Activated CD4-positive, alpha-beta T cell treated with anti-CD3 and anti-CD28 coated beads for 24 hours (primary cell): ENCODE data around the gene EFTUD2.

ENCODE experiments used
- DNase-seq, 2 donors: peaks; one replicate each; pipeline ENCODE4 v3.0.0-alpha.2; 2020; ENCODE audit warnings: low read depth in 2 of 2

Gene EFTUD2

DNA sequence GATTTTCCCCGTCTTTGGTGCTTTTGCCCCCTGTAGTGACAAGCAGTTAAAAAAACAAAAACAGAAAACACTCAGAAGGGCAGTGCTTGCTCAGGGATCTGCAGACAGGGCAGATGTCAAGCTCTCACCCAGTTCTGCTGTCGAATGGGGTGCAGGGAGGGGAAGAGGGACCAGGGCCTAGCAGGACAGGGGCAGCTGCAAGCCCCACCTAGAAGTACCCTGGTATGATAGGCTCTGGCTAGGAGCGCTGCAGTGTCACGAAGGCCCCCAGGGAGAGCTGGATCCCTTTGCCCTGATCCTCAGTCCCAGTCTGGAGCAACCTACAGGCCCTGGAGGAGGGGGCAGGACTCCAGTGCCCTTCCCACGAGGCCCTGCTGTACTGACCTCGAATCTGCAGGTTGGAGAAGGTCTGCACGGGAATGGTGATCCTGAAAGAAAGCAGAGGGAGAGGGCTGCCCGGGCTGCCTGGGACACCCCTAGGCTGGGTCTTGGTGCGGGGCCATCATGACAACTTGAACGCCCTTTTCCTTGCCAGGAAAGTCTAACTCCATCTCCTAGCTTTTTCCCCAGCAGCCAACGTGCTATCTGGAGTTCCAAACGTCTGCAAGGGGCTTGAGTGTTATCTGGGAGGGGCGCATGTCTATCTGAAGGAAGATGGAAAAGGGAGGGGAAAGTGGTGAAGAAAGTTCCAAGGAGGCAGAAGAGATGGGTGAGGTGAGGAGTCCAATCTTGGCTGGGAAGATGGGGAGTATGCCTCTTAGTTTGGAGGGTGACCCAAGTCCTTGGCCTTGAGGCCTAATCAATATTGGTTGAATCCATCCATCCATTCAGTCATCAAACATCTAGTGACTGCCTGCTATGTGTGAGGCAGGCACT is 11.2 kb upstream of the EFTUD2 start:
- no peak for DNase-seq

DNA sequence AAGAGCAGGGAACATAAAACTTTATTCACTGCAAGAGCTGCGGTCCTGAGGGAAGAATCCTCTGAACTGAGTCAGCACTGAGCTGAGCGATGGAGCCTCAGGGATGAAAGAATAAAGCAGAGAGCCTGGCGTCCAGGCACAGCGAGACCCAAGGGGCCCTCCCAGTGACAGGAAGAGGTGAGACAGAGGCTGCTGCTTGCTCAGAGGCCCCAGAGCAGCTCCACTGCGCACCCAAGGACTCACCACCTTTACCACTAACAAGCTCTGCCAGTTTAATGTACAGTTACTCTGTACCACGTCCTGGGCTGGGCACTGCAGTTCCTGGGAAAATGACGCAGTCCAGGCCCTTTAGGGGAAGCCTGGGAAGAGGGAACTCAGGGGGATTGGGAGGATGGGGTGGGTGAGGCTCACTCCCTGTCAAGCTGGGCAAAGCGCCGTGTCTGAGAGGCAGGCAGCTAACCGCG is 10.5 kb upstream of the EFTUD2 start:
- DNase-seq, result no peak

DNA sequence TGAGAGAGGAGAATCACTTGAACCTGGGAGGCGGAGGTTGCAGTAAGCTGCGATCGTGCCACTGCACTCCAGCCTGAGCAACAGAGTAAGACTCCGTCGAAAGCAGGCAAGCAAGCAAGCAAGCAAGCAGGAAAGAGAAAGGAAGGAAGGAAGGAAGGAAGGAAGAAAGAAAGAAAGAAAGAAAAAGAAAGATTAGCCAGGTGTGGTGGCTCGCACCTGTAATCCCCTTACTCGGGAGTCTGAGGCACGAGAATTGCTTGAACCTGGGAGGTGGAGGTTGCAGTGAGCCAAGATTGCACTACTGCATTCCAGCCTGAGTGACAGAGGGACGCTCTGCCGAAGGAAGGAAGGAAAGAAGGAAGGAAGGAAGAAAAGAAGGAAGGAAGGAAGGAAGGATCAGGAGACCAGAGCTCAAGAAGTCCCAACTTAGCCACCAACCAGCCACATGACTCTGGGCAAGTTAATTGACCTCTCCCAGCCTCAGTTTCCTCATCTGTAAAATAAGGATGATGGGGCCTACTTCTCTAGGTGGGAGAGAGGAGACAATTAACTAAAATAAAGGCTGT is 9.6 kb upstream of the EFTUD2 start:
- DNase-seq, result no peak

DNA sequence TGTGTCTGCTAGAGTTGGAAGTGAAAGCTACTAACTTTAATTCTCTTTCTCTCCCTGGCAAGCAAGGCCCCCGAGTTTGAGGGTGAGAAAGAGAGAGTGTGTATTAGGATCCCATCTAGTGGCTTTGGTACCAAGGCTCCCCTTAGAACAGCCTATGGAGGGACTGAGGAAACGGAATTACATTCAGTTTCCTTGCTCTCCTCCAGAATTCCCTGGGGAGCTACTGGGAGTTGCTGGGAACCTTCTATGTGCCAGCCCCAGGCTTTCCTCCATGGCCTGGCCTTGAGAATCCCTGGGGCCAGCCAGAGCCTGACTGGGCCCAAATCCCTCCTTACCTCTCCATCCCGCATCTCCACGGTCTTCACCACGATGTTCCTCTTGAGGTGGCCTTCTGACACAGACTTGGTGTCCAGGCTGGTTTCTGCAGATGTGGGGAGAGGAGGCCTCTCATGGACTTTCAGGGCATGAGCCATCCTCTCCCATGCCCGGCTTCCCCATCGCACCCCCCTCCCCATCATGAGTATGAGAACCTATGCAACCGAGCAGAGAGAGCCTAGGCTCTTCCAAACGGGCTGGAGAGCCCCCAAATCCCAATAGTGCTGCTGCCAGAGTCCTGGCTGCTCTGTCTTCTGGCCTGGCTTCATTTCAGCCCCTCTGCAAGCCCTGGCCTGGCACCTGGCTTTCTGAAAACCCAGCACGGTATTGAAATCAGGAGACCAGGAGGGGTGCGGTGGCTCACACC is 8.7 kb upstream of the EFTUD2 start:
- DNase-seq, result no peak

DNA sequence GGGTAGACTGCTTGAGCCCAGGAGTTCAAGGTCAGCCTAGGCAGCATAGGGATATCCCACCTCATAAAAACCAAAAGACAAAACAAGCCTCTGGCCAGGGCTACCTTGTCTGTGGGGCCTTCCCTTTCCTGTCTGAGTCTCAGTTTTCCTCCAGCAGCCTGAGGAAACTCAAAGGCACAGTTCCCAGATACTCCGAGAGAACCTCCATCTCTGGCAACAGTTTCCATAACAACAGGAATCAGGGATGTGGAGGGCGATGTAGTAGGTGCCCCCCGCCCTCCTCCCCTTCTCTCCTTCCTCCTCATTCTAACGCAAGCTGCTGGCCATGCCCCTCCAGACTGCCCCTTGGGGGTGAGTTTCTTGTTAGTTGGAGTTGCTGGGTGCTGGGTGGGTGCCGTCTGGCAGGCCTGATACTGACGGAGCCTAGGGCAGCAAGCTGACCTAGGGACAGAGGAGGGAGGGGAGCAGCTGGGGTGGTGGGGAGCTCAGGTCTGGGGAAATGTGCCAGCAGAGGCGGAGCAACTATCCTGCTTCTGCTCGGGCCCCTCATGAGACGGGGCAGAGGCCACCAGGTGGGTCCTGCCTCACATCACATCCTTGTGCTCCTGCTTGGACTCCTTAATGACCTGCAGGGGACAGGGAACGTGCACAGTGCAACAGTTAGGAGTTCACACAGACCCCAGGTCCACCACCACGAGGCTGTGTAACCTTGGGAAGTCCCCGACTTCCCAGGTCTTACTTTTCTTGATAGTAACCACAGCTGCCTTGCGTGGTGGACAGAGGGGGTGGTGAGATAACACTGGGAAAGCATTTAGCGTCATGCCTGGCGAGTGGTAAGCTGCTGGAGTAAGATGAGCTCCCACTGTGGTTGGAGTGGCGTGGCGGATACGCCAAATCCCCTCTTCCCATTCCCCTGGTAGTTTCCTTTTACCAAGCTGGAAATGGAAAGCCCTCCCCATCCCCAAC is 7.8 kb upstream of the EFTUD2 start:
- no peak for DNase-seq

DNA sequence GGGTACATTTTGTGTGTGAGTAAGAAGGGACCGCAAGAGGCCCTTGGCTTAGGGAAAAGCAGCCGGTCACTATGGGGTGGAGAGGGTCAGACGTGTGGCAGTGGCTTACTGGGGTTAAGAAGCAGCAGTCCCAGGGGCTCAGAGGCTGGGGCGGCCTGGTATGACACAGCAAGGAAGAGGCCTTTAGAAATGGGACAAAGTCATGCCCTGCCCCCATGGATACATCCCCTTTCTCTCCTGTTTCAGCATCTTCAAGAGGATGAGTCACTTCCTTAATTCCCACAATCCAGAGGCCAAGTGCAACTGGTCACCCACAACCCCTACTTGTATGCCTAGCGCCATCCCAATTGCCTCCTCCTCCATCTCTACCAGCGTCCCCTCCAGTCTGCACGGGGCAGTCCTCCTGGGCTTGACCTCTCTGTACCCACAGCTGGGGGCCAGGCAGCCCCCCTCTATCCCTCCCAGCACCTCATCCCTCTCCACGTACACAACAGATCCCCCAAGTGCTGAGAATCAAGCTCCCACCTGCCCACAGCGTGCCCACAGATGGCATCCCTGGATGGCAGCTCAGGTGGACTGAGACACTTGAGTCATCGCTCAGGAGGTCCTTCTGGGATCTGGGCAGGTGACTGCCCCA is 6.9 kb upstream of the EFTUD2 start:
- no peak for DNase-seq

DNA sequence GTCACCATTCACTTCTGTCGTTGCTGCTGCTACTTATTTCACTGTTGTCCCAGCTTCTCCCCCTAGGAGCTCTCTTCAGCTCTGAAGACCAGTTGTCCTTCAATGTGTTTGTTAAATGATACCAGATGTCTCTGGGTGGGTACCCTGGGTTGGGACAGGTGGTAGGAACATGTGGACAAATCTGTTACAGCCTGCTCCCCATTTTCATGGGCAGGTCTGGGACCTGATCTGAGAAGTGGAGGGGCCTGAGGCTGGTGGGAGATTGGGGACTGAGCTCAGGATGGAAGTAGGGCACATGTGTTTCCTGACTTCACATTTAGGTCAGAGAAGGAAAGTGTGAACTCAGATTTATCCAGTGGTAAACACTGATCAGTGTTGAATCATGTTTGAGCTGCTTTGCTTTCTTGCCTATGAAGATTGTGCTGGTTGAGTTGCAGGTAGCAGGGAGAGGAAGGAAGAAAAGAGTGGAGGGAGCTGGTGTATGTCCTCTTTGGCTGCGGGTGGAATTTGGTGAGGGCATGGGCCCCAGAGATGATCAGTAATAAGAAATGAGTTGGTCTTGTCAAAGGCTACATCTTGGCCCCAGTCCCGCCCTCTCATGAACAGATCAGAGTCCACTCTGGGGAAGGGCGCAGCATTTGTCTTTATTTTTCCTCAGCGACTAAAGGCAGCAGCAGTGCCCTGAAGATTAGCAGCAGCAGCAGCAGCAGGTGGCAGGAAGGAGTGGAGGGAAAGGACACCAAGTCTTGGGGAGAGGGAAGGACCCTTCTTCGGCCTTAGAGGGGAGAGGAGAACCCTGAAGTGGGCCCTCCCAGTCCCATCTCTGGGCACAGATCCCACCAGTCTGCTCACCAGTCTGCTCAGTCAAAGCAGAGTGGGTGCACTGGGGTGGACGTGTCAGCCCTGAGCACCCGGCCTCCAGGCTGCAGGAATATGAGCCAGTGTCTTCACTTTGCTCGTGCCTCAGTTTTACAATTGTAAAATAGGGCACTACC is 6.1 kb upstream of the EFTUD2 start:
- no peak for DNase-seq

DNA sequence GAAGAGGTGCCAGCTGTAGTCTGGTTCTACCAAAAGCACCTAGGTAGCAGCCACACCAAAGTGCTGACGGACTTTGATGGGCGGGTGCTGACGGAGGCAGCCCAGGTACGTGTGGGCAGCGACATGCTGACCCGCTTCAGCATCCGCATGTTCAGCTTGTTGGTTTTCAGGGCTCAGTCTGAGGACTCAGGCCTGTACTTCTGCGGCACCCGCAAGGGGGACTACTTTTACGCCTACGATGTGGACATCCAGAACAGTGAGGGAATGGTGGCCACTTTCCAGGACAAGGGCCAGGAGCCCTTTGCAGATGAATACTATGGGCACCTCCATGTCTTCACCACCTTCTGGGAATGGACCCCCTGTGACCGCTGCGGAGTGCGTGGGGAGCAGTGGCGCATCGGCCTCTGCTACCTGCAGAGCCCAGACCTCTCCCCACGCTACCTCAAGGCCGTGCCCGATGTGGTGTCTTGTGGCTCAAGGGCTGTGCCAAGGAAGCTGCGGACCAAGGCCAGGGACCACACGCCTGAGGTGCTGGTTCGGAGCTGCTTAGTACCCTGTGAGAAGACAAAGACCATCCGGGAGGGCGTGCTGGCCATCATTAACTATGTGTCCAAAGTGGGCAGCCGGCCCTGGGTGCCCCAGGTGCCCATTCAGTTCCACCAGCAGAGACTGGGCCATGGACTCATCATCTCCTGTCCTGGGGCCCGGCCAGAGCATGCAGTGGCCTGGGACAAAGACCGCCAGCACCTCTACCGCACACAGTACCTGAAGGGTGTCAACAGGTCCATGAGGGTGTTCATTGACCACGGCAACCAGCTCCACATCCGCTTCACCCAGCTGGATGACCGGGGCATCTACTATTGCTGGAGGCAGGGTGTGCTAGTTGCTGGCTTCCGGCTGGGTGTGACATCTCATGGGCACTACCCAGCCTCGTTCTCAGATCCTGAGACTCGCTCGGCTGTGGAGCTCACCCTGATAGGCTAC is 5.0 kb upstream of the EFTUD2 start:
- DNase-seq, result no peak

DNA sequence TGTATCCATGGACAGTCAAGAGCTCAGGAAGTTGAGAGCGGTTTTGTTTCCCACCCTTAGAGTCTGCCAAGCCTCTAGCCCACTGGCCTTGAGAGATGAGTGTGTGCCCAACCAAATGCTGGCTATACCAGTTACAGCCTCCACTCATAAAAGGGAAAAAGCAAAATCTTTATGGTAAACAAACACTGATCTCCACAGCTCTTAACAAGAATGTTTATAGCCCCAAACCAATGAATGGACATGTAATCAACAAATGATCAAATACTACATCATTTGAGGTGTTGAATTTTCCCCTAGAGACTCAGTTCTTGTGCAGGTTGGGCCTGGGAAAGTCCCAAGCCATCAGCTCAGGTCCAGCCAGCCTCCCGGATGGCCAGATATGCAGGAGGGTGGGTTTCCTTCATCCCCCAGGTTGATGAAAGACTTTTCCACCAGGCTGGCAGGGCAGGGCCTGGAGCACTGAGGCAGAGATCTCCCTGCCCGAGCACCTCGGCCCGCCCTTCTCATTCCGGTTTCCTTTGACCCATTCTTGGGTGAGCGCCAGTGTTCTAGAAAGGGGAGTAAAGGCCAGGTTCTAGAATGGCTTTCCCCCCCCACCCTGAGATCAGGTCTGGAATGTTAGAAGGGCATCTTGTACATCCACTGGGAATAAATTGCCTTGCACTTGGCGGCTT is 3.9 kb upstream of the EFTUD2 start:
- no peak for DNase-seq

DNA sequence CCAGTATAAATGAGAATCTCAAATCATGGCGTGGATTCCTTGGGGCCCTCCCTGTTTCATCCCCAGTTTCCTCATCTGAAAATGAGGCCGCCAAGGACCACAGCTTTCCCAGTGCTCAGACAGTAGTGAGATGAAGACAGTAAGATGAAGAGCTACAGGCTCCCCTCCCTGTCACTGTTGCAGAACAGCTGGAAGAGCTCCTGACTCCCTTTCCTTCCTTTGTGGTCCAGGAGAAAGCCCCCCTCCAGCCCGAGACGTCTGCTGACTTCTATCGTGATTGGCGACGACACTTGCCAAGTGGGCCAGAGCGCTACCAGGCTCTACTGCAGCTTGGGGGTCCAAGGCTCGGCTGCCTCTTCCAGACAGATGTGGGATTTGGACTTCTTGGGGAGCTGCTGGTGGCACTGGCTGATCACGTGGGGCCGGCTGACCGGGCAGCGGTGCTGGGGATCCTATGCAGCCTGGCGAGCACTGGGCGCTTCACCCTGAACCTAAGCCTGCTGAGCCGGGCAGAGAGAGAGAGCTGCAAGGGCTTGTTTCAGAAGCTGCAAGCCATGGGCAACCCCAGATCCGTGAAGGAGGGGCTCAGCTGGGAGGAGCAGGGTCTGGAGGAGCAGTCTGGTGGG is 3.0 kb upstream of the EFTUD2 start:
- DNase-seq, result no peak

DNA sequence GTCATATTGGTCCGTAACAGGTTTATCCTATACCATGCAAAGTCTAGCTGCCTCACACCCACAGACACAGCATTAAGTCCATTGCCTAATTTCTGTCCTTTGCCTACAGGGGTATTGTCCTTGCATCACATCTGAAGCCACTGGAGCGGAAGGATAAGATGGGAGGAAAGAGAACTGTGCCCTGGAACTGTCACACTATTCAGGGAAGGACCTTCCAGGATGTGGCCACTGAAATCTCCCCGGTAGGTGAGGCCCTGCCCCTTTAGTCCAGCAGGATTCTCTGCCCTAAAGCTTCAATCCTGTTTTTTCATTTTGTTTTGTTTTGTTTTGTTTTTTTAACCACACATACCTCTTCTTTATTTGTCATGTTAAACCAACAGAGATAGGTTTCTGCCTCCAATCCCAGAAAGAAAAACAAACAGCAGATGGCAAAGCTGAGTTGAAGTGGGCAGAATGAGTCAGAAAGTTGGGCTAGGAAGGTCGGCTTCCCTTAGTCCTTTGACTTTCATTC is 2.2 kb upstream of the EFTUD2 start:
- no peak for DNase-seq

DNA sequence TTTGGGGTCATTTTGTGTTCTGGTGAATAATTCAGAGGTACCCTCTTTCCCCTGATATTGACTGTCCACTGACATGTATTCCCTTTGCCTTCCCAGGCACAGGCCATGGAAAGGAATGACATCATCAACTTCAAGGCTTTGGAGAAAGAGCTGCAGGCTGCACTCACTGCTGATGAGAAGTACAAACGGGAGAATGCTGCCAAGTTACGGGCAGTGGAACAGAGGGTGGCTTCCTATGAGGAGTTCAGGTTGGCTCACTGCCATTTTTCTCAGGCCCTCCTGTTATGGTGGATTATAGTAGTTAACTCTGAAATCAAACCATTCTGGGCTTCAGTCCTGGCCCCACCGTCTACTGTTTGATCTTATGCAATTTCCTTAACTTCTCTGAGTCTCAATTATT is 1.6 kb upstream of the EFTUD2 start:
- DNase-seq, result no peak

DNA sequence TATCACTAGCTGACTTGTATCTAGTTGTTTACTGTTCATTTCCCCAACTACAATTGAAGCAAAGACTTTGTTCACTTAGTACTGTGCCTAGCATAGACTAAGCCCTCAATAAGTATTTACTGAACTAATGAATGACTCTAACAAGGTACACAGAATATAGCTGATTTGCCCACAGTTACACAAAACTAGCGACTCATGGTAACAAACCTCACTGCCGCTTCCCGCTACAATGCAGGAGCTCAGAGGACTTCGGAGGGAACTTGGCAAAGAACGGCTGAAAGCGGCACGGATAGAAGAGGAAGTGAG is 524 bp downstream of the EFTUD2 start:
- no peak for DNase-seq

DNA sequence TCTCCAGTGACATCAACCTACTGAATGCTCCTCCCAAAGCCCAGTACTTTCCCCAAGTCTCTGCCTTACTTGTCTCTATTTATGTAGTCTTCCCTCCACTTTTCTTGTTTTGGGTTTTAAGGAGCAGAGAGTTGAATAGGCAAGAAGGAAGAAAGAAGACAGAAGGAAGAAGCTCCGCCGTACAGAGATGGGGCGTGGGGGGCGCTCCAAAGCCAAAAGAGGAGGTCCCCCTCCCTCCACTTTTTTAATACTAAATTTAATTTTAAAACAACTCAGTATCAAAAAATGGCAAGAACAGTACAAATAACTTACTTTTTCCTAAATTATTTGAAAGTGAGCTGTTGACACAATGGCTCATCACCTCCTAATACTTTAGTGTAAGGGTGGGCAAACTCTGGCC is 4.6 kb downstream of the EFTUD2 start:
- DNase-seq, result no peak

DNA sequence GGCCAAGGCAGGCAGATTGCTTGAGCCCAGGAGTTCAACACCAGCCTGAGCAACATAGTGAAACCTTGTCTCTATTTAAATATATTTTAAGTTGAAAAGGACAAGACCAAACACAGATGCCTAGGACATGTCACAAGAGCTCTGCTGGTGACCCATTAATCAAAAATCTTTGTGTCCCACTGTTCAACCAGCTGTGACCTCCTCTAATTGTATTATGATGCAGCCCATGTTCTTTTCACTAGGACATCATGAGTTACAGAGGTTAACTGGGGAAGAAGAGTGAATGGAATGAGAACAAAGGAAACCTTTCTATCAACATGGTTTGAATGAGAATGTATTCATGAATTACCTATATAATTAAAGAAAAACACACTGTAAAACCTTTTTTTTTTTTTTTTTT is 7.0 kb downstream of the EFTUD2 start:
- DNase-seq, result no peak

DNA sequence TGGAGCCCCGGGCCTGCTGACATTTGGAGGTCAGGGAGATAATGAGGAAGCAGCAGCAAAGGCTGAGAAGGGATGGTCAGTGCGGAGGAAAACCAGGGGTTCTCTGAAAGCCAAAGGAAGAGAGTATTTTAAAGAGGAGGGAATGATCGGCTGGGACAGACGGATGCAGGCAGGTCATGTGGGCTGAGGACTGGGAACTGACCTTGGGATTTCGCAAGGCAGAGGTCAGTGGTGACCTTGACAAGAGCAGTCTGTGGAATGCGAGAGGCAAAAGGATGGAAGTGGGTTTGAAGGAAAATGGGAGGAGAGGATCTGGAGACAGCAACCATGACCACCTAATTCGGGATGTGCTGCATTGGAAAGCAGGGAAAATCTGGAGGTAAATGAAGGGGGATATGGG is 10.2 kb downstream of the EFTUD2 start:
- no peak for DNase-seq
